HL-60 (cell line): Measurements from ENCODE around the gene CWF19L2.

Experiments
- DNase-seq, 2 experiments: peaks; one replicate each; pipeline ENCODE4 v3.0.0-alpha.2; 2010 to 2020; ENCODE audit warnings: low read depth in 1 of 2, low spot score in 1 of 2
- H3K27ac ChIP-seq: fragments of 250-450 bp; sonication (Bioruptor Pico); replicated peaks from 2 replicates; pipeline ENCODE4 v1.5.1; 2020; ENCODE audit warnings: mild to moderate bottlenecking, moderate library complexity
- H3K27me3 ChIP-seq: fragments of 250-450 bp; sonication (Bioruptor Pico); 2 replicates; pipeline ENCODE4 v1.5.1; 2021; ENCODE audit warnings: mild to moderate bottlenecking, moderate library complexity; ENCODE audit not compliant: insufficient read depth, poor library complexity, severe bottlenecking
- H3K4me3 ChIP-seq: replicated peaks from 2 replicates; pipeline ENCODE4 v1.5.1; 2011; ENCODE audit warnings: mild to moderate bottlenecking, control low read depth, low read length; ENCODE audit not compliant: insufficient read depth
- GABPA ChIP-seq: IDR thresholded peaks from 2 replicates; pipeline ENCODE4 v1.6.1; 2012; ENCODE audit warnings: low read depth
- POLR2AphosphoS5 ChIP-seq: IDR thresholded peaks from 2 replicates; pipeline ENCODE4 v1.6.1; 2012; ENCODE audit warnings: low read depth
- SPI1 ChIP-seq: IDR thresholded peaks from 2 replicates; pipeline ENCODE4 v1.6.1; 2012; ENCODE audit warnings: low read depth, mild to moderate bottlenecking, borderline replicate concordance
- TF ChIP-seq, protein P1 (sequence below): IDR thresholded peaks from 2 replicates; pipeline ENCODE4 v1.6.1; 2012; ENCODE audit warnings: low read depth; ENCODE audit not compliant: insufficient replicate concordance
- TF ChIP-seq, protein P2 (sequence below): IDR thresholded peaks from one replicate; pipeline ENCODE4 v1.5.1; 2011; ENCODE audit warnings: low read length, control low read depth, inconsistent platforms; ENCODE audit not compliant: insufficient read depth

The CWF19L2 gene

DNA sequence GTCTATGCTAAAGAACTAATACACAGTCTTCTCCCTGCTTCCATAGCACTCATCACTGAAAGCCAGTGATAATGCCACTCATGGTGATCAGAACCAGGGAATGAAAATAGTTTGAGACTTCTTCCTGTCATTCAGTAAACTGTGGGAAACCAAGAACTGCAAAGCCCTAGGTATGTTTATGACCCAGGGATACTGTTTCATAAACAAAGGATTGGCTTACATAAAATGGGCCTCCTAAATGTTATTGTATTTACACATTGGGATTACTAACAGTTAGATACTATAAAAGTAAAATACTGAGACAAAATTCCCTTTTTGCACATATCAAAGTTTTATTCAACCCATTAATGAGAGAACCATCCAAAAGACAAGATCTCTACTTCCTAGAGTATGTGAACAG lies 21.3 kb upstream of the CWF19L2 start:
- no peak for DNase-seq
- H3K4me3 ChIP-seq = no peak overlapping the region
- peaks cover 2% of the 10 kb centered on the region for H3K27me3 ChIP-seq
- TF ChIP-seq SPI1 (no peak), POLR2AphosphoS5 (no peak), GABPA (no peak)
- TF ChIP-seq, protein P1, sequence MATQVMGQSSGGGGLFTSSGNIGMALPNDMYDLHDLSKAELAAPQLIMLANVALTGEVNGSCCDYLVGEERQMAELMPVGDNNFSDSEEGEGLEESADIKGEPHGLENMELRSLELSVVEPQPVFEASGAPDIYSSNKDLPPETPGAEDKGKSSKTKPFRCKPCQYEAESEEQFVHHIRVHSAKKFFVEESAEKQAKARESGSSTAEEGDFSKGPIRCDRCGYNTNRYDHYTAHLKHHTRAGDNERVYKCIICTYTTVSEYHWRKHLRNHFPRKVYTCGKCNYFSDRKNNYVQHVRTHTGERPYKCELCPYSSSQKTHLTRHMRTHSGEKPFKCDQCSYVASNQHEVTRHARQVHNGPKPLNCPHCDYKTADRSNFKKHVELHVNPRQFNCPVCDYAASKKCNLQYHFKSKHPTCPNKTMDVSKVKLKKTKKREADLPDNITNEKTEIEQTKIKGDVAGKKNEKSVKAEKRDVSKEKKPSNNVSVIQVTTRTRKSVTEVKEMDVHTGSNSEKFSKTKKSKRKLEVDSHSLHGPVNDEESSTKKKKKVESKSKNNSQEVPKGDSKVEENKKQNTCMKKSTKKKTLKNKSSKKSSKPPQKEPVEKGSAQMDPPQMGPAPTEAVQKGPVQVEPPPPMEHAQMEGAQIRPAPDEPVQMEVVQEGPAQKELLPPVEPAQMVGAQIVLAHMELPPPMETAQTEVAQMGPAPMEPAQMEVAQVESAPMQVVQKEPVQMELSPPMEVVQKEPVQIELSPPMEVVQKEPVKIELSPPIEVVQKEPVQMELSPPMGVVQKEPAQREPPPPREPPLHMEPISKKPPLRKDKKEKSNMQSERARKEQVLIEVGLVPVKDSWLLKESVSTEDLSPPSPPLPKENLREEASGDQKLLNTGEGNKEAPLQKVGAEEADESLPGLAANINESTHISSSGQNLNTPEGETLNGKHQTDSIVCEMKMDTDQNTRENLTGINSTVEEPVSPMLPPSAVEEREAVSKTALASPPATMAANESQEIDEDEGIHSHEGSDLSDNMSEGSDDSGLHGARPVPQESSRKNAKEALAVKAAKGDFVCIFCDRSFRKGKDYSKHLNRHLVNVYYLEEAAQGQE = no peak
- TF ChIP-seq, protein P2, sequence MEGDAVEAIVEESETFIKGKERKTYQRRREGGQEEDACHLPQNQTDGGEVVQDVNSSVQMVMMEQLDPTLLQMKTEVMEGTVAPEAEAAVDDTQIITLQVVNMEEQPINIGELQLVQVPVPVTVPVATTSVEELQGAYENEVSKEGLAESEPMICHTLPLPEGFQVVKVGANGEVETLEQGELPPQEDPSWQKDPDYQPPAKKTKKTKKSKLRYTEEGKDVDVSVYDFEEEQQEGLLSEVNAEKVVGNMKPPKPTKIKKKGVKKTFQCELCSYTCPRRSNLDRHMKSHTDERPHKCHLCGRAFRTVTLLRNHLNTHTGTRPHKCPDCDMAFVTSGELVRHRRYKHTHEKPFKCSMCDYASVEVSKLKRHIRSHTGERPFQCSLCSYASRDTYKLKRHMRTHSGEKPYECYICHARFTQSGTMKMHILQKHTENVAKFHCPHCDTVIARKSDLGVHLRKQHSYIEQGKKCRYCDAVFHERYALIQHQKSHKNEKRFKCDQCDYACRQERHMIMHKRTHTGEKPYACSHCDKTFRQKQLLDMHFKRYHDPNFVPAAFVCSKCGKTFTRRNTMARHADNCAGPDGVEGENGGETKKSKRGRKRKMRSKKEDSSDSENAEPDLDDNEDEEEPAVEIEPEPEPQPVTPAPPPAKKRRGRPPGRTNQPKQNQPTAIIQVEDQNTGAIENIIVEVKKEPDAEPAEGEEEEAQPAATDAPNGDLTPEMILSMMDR = no peak
- H3K27ac ChIP-seq = no peak overlapping the region

DNA sequence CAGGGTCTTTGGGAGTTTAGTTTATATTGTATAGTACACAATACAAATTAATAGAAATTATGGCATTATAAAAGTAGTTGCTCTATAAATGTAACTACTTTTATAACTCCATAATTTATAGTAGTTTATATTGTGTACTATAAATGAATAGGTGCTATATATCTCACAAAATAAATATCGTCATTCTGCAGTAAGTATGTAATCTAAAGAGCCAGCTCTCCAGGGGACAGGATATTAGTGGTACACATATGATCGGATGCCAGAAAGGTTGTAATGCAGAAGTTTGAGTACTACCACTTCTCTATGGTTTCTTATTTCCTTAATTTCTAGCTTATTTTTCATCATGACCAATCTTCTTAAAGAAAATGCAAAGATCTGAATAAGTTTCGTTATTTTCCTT lies 20.2 kb upstream of the CWF19L2 start:
- no peak for TF ChIP-seq POLR2AphosphoS5
- Histone ChIP-seq H3K27me3 (peaks cover 2% of the 10 kb centered on the region), H3K4me3 (no peak overlapping the region), H3K27ac (no peak overlapping the region)
- DNase-seq = no peak

DNA sequence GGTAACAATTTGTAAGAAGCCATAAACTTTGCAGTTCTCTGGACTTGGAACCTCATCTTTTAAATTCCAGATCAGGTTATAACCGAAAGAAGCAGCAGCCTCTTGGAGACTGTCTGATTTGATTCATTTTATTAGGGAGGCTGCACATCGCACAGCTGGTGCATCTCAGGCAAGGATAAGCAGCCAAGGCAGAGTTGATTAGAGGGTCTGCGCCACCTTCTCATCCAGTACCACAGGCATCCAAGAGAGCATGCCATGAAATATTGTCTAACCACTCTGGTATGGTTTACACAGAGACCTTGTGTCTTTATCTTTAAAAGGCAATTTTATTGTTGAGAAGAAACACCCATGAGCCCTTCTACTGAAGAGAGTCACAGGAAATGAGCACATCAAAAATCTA lies 16.2 kb upstream of the CWF19L2 start:
- Histone ChIP-seq H3K27ac (no peak overlapping the region), H3K27me3 (peaks cover 2% of the 10 kb centered on the region), H3K4me3 (no peak overlapping the region)
- no peak for DNase-seq
- no peak for TF ChIP-seq SPI1

DNA sequence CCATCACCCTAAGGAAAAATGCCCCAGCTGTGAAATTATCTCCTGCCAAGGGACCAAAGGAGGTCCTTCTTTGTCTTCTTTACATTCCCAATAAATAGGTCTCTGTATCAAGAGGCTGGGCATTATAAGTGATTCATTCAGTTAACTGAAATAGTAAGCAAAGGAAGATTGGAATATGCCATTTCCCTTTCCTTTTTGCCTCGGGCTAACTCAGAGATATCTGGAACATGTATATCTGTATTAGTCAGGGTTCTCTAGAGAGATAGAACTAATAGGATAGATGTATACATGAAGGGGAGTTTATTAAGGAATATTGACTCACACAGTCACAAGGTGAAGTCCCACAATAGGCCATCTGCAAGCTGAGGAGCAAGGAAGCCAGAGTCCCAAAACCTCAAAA lies 15.3 kb upstream of the CWF19L2 start:
- Histone ChIP-seq H3K27me3 (peaks cover 2% of the 10 kb centered on the region), H3K27ac (no peak overlapping the region), H3K4me3 (no peak overlapping the region)
- no peak for DNase-seq
- TF ChIP-seq GABPA (no peak), POLR2AphosphoS5 (no peak), SPI1 (no peak)
- TF ChIP-seq, protein P2 = no peak
- TF ChIP-seq, protein P1 = no peak

DNA sequence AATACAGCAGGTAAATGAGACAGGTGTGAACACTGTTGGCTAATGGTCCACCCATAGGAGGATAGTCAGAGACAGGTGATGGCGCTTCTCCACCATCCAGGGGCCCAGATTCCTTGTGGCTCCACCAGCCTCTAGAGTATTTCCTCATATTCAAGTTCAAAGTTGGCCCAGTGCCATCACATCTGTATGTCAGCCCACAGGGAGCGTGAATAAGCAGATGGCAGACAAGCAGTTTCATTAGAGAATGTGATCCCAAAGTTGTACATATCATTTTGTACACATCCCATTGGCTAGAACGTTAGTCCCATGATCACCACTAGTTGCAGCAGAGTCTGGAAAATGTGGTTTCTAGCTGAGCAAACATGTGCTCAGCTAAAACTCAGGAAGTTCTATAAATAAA lies 11.0 kb upstream of the CWF19L2 start:
- H3K27ac ChIP-seq = no peak overlapping the region
- H3K4me3 ChIP-seq = no peak overlapping the region
- peak; percentile 14 to 49 for DNase-seq
- no peaks in the 10 kb centered on the region for H3K27me3 ChIP-seq
- no peak for TF ChIP-seq GABPA
- no peak for TF ChIP-seq SPI1
- TF ChIP-seq, protein P1 = no peak
- TF ChIP-seq POLR2AphosphoS5 = no peak
- TF ChIP-seq, protein P2 = no peak
